ENCODE results near the gene KCNJ6. TPM values are rescaled to one million over a fixed set of nuclear protein-coding genes. Genes with fewer than 3 reads are reported as not detected.

Gene KCNJ6
- total RNA-seq, 1 experiment from 2014 or later, result not detected

DNA sequence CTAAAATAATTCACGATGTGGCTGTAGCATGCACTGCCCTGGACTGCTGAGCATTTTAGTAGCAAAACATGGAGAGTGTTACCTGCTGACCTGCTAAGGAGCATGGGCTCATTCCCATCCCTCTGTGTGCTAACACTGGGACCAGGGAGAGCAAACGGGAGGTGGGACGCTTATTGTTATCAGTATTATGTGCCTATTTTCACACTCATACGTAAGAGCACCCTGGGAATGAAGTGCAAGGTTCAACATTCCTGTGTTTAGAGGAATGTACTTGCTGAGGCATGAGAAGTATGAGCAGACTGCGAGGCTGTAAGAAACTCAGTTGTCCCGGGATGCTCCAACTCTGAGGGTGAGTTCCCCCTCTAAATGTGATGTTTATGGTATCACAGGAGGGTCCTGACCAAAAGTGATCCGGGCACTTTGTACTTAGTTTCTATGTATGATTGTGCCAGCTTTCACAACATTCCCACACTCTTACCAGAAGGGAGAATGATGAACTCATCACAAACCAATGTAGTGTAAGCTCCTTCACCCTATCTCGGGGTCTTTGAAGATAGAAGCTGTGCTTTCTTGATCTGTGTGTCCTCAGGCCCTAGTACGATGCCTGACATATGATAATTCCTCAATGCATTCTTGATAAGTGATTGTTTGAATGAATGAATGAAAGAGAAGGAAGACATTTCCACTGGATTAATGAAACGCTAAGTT, 164.8 kb downstream of the KCNJ6 start:
- Histone ChIP-seq H3K27ac (ENCODE audit: low read length) (no peak overlapping the region), H3K4me3 (ENCODE audit: low read depth in 2 of 2, low read length in 2 of 2) (no peak overlapping the region), H3K36me3 (ENCODE audit: control insufficient read depth, insufficient read depth, low read length) (no peaks in the 10 kb centered on the region), H3K9me3 (ENCODE audit: control insufficient read depth, insufficient read depth, low read depth, low read length) (no peaks in the 10 kb centered on the region), H3K4me1 (ENCODE audit: control insufficient read depth, insufficient read depth, low read length) (no peaks in the 10 kb centered on the region), H3K27me3 (ENCODE audit: control insufficient read depth, insufficient read depth, low read length) (0 out of 2 replicates have a peak, but pooled peaks cover 2% of the 10 kb centered on the region)
- ATAC-seq (no peak), DNase-seq (ENCODE audit: low read depth, low spot score) (no peak)
- POLR2A ChIA-PET, result no interaction called here
- CTCF ChIA-PET, result no interaction called here
- TF ChIP-seq, protein P1, sequence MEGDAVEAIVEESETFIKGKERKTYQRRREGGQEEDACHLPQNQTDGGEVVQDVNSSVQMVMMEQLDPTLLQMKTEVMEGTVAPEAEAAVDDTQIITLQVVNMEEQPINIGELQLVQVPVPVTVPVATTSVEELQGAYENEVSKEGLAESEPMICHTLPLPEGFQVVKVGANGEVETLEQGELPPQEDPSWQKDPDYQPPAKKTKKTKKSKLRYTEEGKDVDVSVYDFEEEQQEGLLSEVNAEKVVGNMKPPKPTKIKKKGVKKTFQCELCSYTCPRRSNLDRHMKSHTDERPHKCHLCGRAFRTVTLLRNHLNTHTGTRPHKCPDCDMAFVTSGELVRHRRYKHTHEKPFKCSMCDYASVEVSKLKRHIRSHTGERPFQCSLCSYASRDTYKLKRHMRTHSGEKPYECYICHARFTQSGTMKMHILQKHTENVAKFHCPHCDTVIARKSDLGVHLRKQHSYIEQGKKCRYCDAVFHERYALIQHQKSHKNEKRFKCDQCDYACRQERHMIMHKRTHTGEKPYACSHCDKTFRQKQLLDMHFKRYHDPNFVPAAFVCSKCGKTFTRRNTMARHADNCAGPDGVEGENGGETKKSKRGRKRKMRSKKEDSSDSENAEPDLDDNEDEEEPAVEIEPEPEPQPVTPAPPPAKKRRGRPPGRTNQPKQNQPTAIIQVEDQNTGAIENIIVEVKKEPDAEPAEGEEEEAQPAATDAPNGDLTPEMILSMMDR (IDR thresholded peaks at IDR 0.05), result no peak
- TF ChIP-seq, protein P2, sequence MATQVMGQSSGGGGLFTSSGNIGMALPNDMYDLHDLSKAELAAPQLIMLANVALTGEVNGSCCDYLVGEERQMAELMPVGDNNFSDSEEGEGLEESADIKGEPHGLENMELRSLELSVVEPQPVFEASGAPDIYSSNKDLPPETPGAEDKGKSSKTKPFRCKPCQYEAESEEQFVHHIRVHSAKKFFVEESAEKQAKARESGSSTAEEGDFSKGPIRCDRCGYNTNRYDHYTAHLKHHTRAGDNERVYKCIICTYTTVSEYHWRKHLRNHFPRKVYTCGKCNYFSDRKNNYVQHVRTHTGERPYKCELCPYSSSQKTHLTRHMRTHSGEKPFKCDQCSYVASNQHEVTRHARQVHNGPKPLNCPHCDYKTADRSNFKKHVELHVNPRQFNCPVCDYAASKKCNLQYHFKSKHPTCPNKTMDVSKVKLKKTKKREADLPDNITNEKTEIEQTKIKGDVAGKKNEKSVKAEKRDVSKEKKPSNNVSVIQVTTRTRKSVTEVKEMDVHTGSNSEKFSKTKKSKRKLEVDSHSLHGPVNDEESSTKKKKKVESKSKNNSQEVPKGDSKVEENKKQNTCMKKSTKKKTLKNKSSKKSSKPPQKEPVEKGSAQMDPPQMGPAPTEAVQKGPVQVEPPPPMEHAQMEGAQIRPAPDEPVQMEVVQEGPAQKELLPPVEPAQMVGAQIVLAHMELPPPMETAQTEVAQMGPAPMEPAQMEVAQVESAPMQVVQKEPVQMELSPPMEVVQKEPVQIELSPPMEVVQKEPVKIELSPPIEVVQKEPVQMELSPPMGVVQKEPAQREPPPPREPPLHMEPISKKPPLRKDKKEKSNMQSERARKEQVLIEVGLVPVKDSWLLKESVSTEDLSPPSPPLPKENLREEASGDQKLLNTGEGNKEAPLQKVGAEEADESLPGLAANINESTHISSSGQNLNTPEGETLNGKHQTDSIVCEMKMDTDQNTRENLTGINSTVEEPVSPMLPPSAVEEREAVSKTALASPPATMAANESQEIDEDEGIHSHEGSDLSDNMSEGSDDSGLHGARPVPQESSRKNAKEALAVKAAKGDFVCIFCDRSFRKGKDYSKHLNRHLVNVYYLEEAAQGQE (IDR thresholded peaks at IDR 0.05; ENCODE audit: insufficient read depth in 1 of 2, low read depth in 2 of 2, low read length in 1 of 2), result no peak
- no peak for TF ChIP-seq TCF7L2 (IDR thresholded peaks at IDR 0.05; ENCODE audit: low read depth, low read length)
- TF ChIP-seq SIN3A (IDR thresholded peaks at IDR 0.05; ENCODE audit: borderline replicate concordance, insufficient read depth, low read depth, low read length), result no peak
- no peak for TF ChIP-seq POLR2AphosphoS5 (IDR thresholded peaks at IDR 0.05; ENCODE audit: low read depth, low read length)
- in situ Hi-C loops (cut with HindIII; ENCODE audit: low pct_unique_long_range_greater_than_20kb, low sequenced_read_pairs) (no loop called here), intact Hi-C loops (cut with micrococcal nuclease; ENCODE audit: unreplicated experiment) (no loop called here)
- BruUV-seq (replicated peaks), result no TSS peak

DNA sequence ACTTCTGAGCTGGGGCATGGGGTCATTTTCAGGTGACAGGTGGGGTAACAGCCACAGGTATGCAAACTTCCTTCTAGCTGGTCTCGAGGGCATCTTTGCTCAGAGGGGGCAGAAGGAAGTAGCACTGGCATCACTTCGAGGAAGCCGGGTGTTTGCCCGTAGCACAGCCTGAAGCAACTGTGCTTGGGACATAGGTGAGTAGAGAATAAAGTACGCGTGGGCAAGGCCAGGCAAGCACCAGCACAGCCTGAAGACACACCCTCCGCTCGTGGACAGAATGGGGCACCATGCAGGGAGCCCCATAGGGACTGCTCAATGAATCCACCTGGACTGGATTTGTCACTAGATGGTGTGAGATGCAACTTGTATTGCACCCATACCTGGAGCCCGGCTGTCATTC, 167.1 kb downstream of the KCNJ6 start:
- Histone ChIP-seq H3K4me1 (ENCODE audit: control insufficient read depth, insufficient read depth, low read length) (no peaks in the 10 kb centered on the region), H3K4me3 (ENCODE audit: low read depth in 2 of 2, low read length in 2 of 2) (no peak overlapping the region), H3K27ac (ENCODE audit: low read length) (no peak overlapping the region), H3K27me3 (ENCODE audit: control insufficient read depth, insufficient read depth, low read length) (0 out of 2 replicates have a peak, but pooled peaks cover 2% of the 10 kb centered on the region), H3K36me3 (ENCODE audit: control insufficient read depth, insufficient read depth, low read length) (no peaks in the 10 kb centered on the region), H3K9me3 (ENCODE audit: control insufficient read depth, insufficient read depth, low read depth, low read length) (no peaks in the 10 kb centered on the region)
- ATAC-seq (no peak), DNase-seq (ENCODE audit: low read depth, low spot score) (no peak)
- in situ Hi-C loops (cut with HindIII; ENCODE audit: low pct_unique_long_range_greater_than_20kb, low sequenced_read_pairs), result no loop called here
- TF ChIP-seq POLR2AphosphoS5 (IDR thresholded peaks at IDR 0.05; ENCODE audit: low read depth, low read length) (no peak), SIN3A (IDR thresholded peaks at IDR 0.05; ENCODE audit: borderline replicate concordance, insufficient read depth, low read depth, low read length) (no peak), TCF7L2 (IDR thresholded peaks at IDR 0.05; ENCODE audit: low read depth, low read length) (no peak)
- TF ChIP-seq, protein P2 (IDR thresholded peaks at IDR 0.05; ENCODE audit: insufficient read depth in 1 of 2, low read depth in 2 of 2, low read length in 1 of 2), result no peak
- TF ChIP-seq, protein P1 (IDR thresholded peaks at IDR 0.05), result no peak
- CTCF ChIA-PET, result no interaction called here
- BruUV-seq (replicated peaks), result no TSS peak
- intact Hi-C loops (cut with micrococcal nuclease; ENCODE audit: unreplicated experiment), result no loop called here
- POLR2A ChIA-PET, result no interaction called here
